ENCODE results near the gene SHISA8.

SHISA8 gene

GRCh38 chr22:41933411-41934177 lies 18.7 kb upstream of the SHISA8 start:
- TF ChIP-seq FOXP2 (optimal IDR thresholded peaks at IDR 0.05; ENCODE audit: borderline replicate concordance, extremely low read depth, extremely low read length, insufficient read depth) (no peak), SIN3A (IDR thresholded peaks at IDR 0.05; ENCODE audit: borderline replicate concordance, insufficient read depth, low read length) (no peak), TAF1 (IDR thresholded peaks at IDR 0.05; ENCODE audit: borderline replicate concordance, insufficient read depth, low read length) (no peak), REST (IDR thresholded peaks at IDR 0.05; ENCODE audit: insufficient read depth in 1 of 2, low read depth in 2 of 2, low read length in 2 of 2) (no peak), POLR2AphosphoS5 (IDR thresholded peaks at IDR 0.05; ENCODE audit: low read depth, low read length) (no peak)

- TF ChIP-seq REST (IDR thresholded peaks at IDR 0.05; ENCODE audit: insufficient read depth in 1 of 2, low read depth in 2 of 2, low read length in 2 of 2) (no peak), POLR2AphosphoS5 (IDR thresholded peaks at IDR 0.05; ENCODE audit: low read depth, low read length) (no peak), SIN3A (IDR thresholded peaks at IDR 0.05; ENCODE audit: borderline replicate concordance, insufficient read depth, low read length) (no peak), FOXP2 (optimal IDR thresholded peaks at IDR 0.05; ENCODE audit: borderline replicate concordance, extremely low read depth, extremely low read length, insufficient read depth) (no peak), TAF1 (IDR thresholded peaks at IDR 0.05; ENCODE audit: borderline replicate concordance, insufficient read depth, low read length) (no peak)
Observed at GRCh38 chr22:41932353-41932752, 17.5 kb upstream of the SHISA8 start.

GRCh38 chr22:41931701-41932269 lies 16.9 kb upstream of the SHISA8 start:
- no peak; the same call in 1 of the 2 replicates for TF ChIP-seq POLR2AphosphoS5 (IDR thresholded peaks at IDR 0.05; ENCODE audit: low read depth, low read length)
- no peak for TF ChIP-seq SIN3A (IDR thresholded peaks at IDR 0.05; ENCODE audit: borderline replicate concordance, insufficient read depth, low read length)
- no peak for TF ChIP-seq FOXP2 (optimal IDR thresholded peaks at IDR 0.05; ENCODE audit: borderline replicate concordance, extremely low read depth, extremely low read length, insufficient read depth)
- no peak for TF ChIP-seq REST (IDR thresholded peaks at IDR 0.05; ENCODE audit: insufficient read depth in 1 of 2, low read depth in 2 of 2, low read length in 2 of 2)
- no peak for TF ChIP-seq TAF1 (IDR thresholded peaks at IDR 0.05; ENCODE audit: borderline replicate concordance, insufficient read depth, low read length)

- TF ChIP-seq SIN3A (IDR thresholded peaks at IDR 0.05; ENCODE audit: borderline replicate concordance, insufficient read depth, low read length) (no peak), TAF1 (IDR thresholded peaks at IDR 0.05; ENCODE audit: borderline replicate concordance, insufficient read depth, low read length) (no peak), POLR2AphosphoS5 (IDR thresholded peaks at IDR 0.05; ENCODE audit: low read depth, low read length) (no peak), REST (IDR thresholded peaks at IDR 0.05; ENCODE audit: insufficient read depth in 1 of 2, low read depth in 2 of 2, low read length in 2 of 2) (no peak), FOXP2 (optimal IDR thresholded peaks at IDR 0.05; ENCODE audit: borderline replicate concordance, extremely low read depth, extremely low read length, insufficient read depth) (no peak)
Observed at GRCh38 chr22:41929418-41929810, 14.5 kb upstream of the SHISA8 start.

Data from PFSK-1 (cell line).